Measurements from ENCODE around the gene BEND6. TPM values are rescaled to one million over a fixed set of nuclear protein-coding genes. Genes with fewer than 3 reads are reported as not detected.
"Not testable (repeated sequence)": the region's sequence is repeated elsewhere in the genome, so short reads cannot be mapped to it uniquely, and the experiment has no call there.

Gene BEND6
- total RNA-seq, 4 donors from 2014 or later = not detected

DNA sequence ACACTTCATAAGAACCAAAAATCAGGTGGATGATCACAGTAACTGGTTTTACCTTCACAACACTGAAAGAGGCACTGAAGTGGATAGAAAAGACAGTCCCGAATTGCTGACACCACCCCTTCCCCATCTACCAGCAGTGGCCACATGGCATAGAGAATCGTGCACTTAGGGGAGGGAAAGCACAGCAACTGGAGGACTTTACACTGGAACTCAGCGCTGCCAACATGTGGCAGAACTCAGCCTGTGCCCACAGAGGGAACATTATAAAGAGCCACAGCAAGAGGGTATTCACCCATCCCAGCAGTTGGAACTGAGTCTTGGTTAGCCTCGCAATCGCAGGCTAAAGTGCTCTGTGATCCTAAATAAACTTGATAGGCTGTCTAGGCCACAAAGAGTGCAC, 85.1 kb downstream of the BEND6 start:
- no peaks in the 10 kb centered on the region for H3K9me3 ChIP-seq
- no peak overlapping the region for H3K27ac ChIP-seq
- no peak for TF ChIP-seq CTCF (IDR thresholded peaks at IDR 0.05)
- no peak for TF ChIP-seq POLR2A (IDR thresholded peaks at IDR 0.05)
- H3K4me3 ChIP-seq = no peak overlapping the region
- no peaks in the 10 kb centered on the region for H3K4me1 ChIP-seq
- no peaks in the 10 kb centered on the region for H3K36me3 ChIP-seq
- no peaks in the 10 kb centered on the region for H3K27me3 ChIP-seq
- DNase-seq = no peak

DNA sequence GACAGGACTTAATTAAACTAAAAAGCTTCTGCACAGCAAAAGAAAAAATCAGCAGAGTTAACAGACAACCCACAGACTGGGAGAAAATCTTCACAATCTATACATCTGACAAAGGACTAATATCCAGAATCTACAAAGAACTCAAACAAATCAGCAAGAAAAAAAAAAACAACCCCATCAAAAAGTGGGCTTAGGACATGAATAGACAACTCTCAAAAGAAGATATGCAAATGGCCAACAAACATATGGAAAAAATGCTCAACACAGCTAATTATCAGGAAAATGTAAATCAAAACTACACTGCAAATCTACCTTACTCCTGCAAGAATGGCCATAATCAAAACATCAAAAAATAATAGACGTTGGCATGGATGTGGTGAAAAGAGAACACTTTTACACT, 89.2 kb downstream of the BEND6 start:
- H3K27me3 ChIP-seq, H3K36me3 ChIP-seq, H3K4me1 ChIP-seq, H3K27ac ChIP-seq, H3K4me3 ChIP-seq, DNase-seq, H3K9me3 ChIP-seq: not testable (repeated sequence)

DNA sequence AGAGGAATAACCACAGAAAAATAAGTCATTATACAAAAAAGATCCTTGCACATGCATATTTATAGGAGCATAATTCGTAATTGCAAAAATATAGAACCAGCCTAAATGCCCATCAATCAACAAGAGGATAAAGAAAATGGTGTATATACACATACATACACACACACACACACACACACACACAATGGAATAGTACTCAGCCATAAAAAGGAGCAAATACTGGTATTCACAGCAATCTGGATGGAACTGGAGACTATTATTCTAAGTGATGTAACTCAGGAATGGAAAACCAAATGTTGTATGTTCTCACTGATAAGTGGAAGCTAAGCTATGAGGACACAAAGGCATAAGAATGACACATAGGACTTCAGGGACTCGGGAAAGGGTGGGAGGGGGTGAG, 89.7 kb downstream of the BEND6 start:
- no peak overlapping the region for H3K4me3 ChIP-seq
- no peaks in the 10 kb centered on the region for H3K36me3 ChIP-seq
- H3K27me3 ChIP-seq = no peaks in the 10 kb centered on the region
- no peak overlapping the region for H3K27ac ChIP-seq
- H3K9me3 ChIP-seq = no peaks in the 10 kb centered on the region
- no peak for DNase-seq
- peaks cover 0 to 8% (median 0%) of the 10 kb centered on the region in 4 donors for H3K4me1 ChIP-seq
- TF ChIP-seq CTCF (IDR thresholded peaks at IDR 0.05) = no peak
- no peak for TF ChIP-seq POLR2A (IDR thresholded peaks at IDR 0.05)

DNA sequence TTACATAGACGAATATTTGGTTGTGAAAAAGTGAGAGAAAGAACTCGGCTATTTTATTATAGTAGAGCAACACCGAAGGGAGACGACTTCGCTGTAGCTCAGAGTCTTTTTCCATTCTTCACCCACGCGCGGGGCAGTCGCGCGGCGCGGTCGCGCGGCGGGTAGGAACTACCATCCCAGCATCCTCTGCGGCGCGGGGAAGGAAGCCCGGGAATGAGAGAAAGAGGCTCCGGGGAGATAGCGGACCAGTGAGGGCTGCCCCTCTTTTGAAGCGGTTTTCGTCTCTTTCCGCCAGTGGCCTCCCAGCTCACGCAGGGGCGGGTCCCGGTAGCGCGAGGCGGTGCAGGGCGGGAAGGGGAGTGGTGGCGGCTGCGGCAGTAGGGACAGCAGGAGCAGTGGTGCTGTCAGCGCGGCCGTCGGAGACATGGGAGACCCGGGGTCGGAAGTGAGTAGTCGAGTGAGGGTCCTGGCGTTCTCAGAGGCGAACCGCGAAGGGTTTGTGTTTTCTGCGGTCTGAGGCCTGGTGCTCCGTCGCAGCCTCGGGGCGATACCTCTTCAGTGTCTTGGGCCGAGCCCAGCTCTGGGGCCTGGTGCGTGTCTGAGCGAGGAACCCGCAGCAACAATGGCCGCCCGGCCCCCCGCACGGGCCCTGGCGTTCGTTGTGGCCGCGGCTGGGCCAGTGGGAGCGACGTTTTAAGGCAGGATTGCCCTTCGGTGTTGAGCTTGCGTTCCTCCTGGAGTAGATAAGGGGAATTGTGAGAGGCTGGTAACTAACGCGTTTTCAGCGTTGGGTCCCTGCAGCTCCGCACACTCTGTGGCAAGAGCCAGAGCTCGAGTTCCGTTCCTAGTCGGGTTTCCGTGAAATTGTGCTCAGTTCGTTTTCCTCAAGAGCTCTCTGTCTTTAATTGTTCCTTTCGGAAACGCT, 91.7 kb downstream of the BEND6 start, which contains the start of gene KIAA1586:
TSS of gene KIAA1586 (plus strand) at position 362 of the 925 bp plus-strand sequence. CDS start at position 425, 63 bp downstream.
- not testable (repeated sequence) for H3K9me3 ChIP-seq, H3K27me3 ChIP-seq, H3K4me1 ChIP-seq
- peaks cover 0 to 10% (median 0%) of the 10 kb centered on the region in 3 donors for H3K36me3 ChIP-seq
- peak within 1 kb of the TSS in 3 of 4 donors; percentile 40 to 75 (median 62) for H3K27ac ChIP-seq
- peak; percentile 83 to 94 (median 87) for DNase-seq
- H3K4me3 ChIP-seq = peak within 1 kb of the TSS; percentile 29 to 64 (median 50)
- peak in 1 of 2 donors; percentile 54 for TF ChIP-seq POLR2A (IDR thresholded peaks at IDR 0.05)
- TF ChIP-seq CTCF (IDR thresholded peaks at IDR 0.05) = peak in 1 of 6 experiments; percentile 5

GRCh38 chr6:57047257-57047585, 92.3 kb downstream of the BEND6 start:
- not testable (repeated sequence) for DNase-seq, H3K27ac ChIP-seq, H3K4me3 ChIP-seq, H3K9me3 ChIP-seq, H3K27me3 ChIP-seq, H3K4me1 ChIP-seq
- H3K36me3 ChIP-seq = peaks cover 0 to 15% (median 0%) of the 10 kb centered on the region in 3 donors

DNA sequence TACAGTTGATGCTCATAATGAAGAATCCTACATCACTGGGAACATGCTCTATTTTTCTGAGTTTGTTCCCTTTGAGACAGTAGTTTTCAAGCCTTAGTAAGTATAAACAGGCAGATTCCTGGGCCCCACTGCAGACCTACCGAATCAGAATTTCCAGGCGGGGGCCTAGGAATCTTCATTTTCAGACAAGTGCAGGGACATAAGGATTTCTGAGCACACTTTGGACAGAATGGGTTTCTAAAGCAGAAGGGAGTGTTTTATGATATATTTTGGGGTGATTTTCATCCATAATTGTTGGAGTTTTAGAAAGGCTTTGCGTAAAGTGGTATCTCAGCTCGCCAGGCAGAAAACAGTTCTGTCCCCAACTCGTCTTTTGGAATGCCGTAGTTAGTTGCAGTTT, 93.0 kb downstream of the BEND6 start:
- H3K27ac ChIP-seq, H3K27me3 ChIP-seq, DNase-seq, H3K9me3 ChIP-seq, H3K4me3 ChIP-seq, H3K4me1 ChIP-seq: not testable (repeated sequence)
- H3K36me3 ChIP-seq = peaks cover 0 to 22% (median 0%) of the 10 kb centered on the region in 3 donors

GRCh38 chr6:57048577-57048976, 93.7 kb downstream of the BEND6 start:
- H3K9me3 ChIP-seq = no peaks in the 10 kb centered on the region
- TF ChIP-seq CTCF (IDR thresholded peaks at IDR 0.05) (no peak), POLR2A (IDR thresholded peaks at IDR 0.05) (no peak)
- DNase-seq = no peak
- H3K27me3 ChIP-seq = no peaks in the 10 kb centered on the region
- no peak overlapping the region for H3K4me3 ChIP-seq
- H3K27ac ChIP-seq = no peak overlapping the region
- H3K36me3 ChIP-seq = peaks cover 0 to 29% (median 0%) of the 10 kb centered on the region in 3 donors
- peaks cover 0 to 8% (median 0%) of the 10 kb centered on the region in 4 donors for H3K4me1 ChIP-seq
